Measurements from ENCODE around the gene BBS2. TPM values are rescaled to one million over a fixed set of nuclear protein-coding genes. Genes with fewer than 3 reads are reported as not detected.
A peak's percentile ranks its signal among the peaks of the same experiment; 100 is the strongest.

The BBS2 gene
- total RNA-seq, 1 donor from 2014 or later: 32.6 TPM

- no peak for TF ChIP-seq CTCF (IDR thresholded peaks at IDR 0.05)
- DNase-seq (ENCODE audit: low spot score): no peak
- Mint-ChIP-seq H3K27me3 (ENCODE audit: low read depth) (peaks cover 6% of the 10 kb centered on the region), H3K4me3 (ENCODE audit: unreplicated experiment) (no peak overlapping the region), H3K9me3 (ENCODE audit: low read depth) (peaks cover 2% of the 10 kb centered on the region), H3K27ac (ENCODE audit: unreplicated experiment) (no peak overlapping the region), H3K36me3 (ENCODE audit: low read depth) (no peaks in the 10 kb centered on the region), H3K4me1 (ENCODE audit: low read depth) (no peaks in the 10 kb centered on the region)
Observed at GRCh38 chr16:56538331-56538730, 18.5 kb upstream of the BBS2 start.

GRCh38 chr16:56534847-56535383, 15.1 kb upstream of the BBS2 start:
- no peaks in the 10 kb centered on the region for H3K4me1 Mint-ChIP-seq (ENCODE audit: low read depth)
- no peaks in the 10 kb centered on the region for H3K9me3 Mint-ChIP-seq (ENCODE audit: low read depth)
- H3K27ac Mint-ChIP-seq (ENCODE audit: unreplicated experiment): no peak overlapping the region
- no peaks in the 10 kb centered on the region for H3K36me3 Mint-ChIP-seq (ENCODE audit: low read depth)
- DNase-seq (ENCODE audit: low spot score): no peak
- H3K27me3 Mint-ChIP-seq (ENCODE audit: low read depth): peaks cover 6% of the 10 kb centered on the region
- TF ChIP-seq CTCF (IDR thresholded peaks at IDR 0.05): no peak
- no peak overlapping the region for H3K4me3 Mint-ChIP-seq (ENCODE audit: unreplicated experiment)

- no peak overlapping the region for H3K4me3 Mint-ChIP-seq (ENCODE audit: unreplicated experiment)
- H3K27ac Mint-ChIP-seq (ENCODE audit: unreplicated experiment): no peak overlapping the region
- H3K27me3 Mint-ChIP-seq (ENCODE audit: low read depth): peaks cover 2% of the 10 kb centered on the region
- no peaks in the 10 kb centered on the region for H3K36me3 Mint-ChIP-seq (ENCODE audit: low read depth)
- no peaks in the 10 kb centered on the region for H3K9me3 Mint-ChIP-seq (ENCODE audit: low read depth)
- no peak for DNase-seq (ENCODE audit: low spot score)
- H3K4me1 Mint-ChIP-seq (ENCODE audit: low read depth): no peaks in the 10 kb centered on the region
- TF ChIP-seq CTCF (IDR thresholded peaks at IDR 0.05): peak; percentile 16
Observed at GRCh38 chr16:56532714-56533113, 12.9 kb upstream of the BBS2 start.

- Mint-ChIP-seq H3K4me3 (ENCODE audit: unreplicated experiment) (no peak overlapping the region), H3K9me3 (ENCODE audit: low read depth) (no peaks in the 10 kb centered on the region), H3K27ac (ENCODE audit: unreplicated experiment) (no peak overlapping the region), H3K27me3 (ENCODE audit: low read depth) (peaks cover 2% of the 10 kb centered on the region), H3K4me1 (ENCODE audit: low read depth) (peaks cover under 1% of the 10 kb centered on the region), H3K36me3 (ENCODE audit: low read depth) (no peaks in the 10 kb centered on the region)
- no peak for TF ChIP-seq CTCF (IDR thresholded peaks at IDR 0.05)
- DNase-seq (ENCODE audit: low spot score): no peak
Observed at GRCh38 chr16:56530872-56531271, 11.0 kb upstream of the BBS2 start.

- no peak for TF ChIP-seq CTCF (IDR thresholded peaks at IDR 0.05)
- DNase-seq (ENCODE audit: low spot score): no peak
- Mint-ChIP-seq H3K9me3 (ENCODE audit: low read depth) (no peaks in the 10 kb centered on the region), H3K27me3 (ENCODE audit: low read depth) (no peaks in the 10 kb centered on the region), H3K4me1 (ENCODE audit: low read depth) (peaks cover 16% of the 10 kb centered on the region), H3K4me3 (ENCODE audit: unreplicated experiment) (peak overlapping the region; percentile 37), H3K36me3 (ENCODE audit: low read depth) (no peaks in the 10 kb centered on the region), H3K27ac (ENCODE audit: unreplicated experiment) (peak overlapping the region; percentile 87)
Observed at GRCh38 chr16:56525236-56525635, 5.4 kb upstream of the BBS2 start.

Data from chondrocyte (in vitro differentiated cells).